Measurements from ENCODE around the gene GARRE1. TPM values are rescaled to one million over a fixed set of nuclear protein-coding genes. Genes with fewer than 3 reads are reported as not detected.
A peak's percentile ranks its signal among the peaks of the same experiment; 100 is the strongest.

Gene GARRE1
- polyA plus RNA-seq, 3 donors = 1.1 to 6.2 (median 2.1) TPM

- Mint-ChIP-seq H3K27ac (no peak overlapping the region), H3K9me3 (peaks cover 0 to 2% (median 0%) of the 10 kb centered on the region in 7 donors)
Measured at GRCh38 chr19:34230820-34231219, 23.5 kb upstream of the GARRE1 start.

DNA sequence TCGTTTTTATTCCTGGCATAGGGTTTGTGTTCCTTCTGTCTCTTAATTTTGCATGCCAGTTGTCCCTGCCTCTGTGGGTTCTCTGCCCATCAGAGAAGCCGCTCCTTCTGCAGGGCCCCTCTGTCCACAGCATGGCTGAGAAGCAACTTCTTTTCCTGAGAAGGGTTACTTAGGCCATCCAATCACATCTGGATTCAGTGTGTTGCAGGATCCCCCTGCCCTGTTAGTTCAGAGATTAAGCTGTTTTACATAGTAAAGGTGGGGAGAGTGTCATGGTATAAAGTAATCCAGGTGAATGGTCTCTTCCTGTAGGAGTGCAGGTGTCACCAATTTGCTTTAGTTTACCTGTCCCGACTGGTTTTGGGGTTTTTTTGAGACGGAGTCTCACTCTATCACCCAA, 22.9 kb upstream of the GARRE1 start:
- no peak overlapping the region for H3K4me3 Mint-ChIP-seq
- peak overlapping the region in 2 of 7 donors; percentile 16 to 56 for H3K27ac Mint-ChIP-seq
- peaks cover 5% of the 10 kb centered on the region for H3K4me1 Mint-ChIP-seq

More at GRCh38 chr19:34230820-34231219, 23.5 kb upstream of the GARRE1 start:
- H3K4me2 ChIP-seq (replicated peaks; ENCODE audit: extremely low read depth, low read length, poor library complexity, severe bottlenecking) = no peak overlapping the region
- no peaks in the 10 kb centered on the region for H3K27me3 ChIP-seq (ENCODE audit: control insufficient read depth in 2 of 2, insufficient read depth in 2 of 2, low read length in 2 of 2)
- H3K9ac ChIP-seq (ENCODE audit: insufficient read depth, low read length, poor library complexity, severe bottlenecking) = no peak overlapping the region
- WGBS (ENCODE audit: insufficient coverage) = 94% methylated on average over 3 of the region's 10 CpGs
- H3K36me3 Mint-ChIP-seq = peaks cover 42 to 58% of the 10 kb centered on the region in 2 donors
- peaks cover 38 to 54% of the 10 kb centered on the region in 2 donors for H3K36me3 ChIP-seq (replicated peaks in 1 of 2; ENCODE audit: control insufficient read depth in 1 of 2, insufficient read depth in 2 of 2, low read length in 2 of 2)
- H3K4me1 ChIP-seq (ENCODE audit: control insufficient read depth in 1 of 2, insufficient read depth in 2 of 2, low read length in 2 of 2) = no peaks in the 10 kb centered on the region
- intact Hi-C loops (cut with micrococcal nuclease) = no loop called here
- H4K20me1 ChIP-seq (ENCODE audit: insufficient read depth, low read length) = peaks cover 21% of the 10 kb centered on the region
- no peaks in the 10 kb centered on the region for H3K79me2 ChIP-seq (ENCODE audit: insufficient read depth, low read length)
- TF ChIP-seq, protein P1, sequence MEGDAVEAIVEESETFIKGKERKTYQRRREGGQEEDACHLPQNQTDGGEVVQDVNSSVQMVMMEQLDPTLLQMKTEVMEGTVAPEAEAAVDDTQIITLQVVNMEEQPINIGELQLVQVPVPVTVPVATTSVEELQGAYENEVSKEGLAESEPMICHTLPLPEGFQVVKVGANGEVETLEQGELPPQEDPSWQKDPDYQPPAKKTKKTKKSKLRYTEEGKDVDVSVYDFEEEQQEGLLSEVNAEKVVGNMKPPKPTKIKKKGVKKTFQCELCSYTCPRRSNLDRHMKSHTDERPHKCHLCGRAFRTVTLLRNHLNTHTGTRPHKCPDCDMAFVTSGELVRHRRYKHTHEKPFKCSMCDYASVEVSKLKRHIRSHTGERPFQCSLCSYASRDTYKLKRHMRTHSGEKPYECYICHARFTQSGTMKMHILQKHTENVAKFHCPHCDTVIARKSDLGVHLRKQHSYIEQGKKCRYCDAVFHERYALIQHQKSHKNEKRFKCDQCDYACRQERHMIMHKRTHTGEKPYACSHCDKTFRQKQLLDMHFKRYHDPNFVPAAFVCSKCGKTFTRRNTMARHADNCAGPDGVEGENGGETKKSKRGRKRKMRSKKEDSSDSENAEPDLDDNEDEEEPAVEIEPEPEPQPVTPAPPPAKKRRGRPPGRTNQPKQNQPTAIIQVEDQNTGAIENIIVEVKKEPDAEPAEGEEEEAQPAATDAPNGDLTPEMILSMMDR (IDR thresholded peaks at IDR 0.05) = no peak
- no peaks in the 10 kb centered on the region for H3K9me3 ChIP-seq (replicated peaks in 1 of 2; ENCODE audit: control insufficient read depth in 1 of 2, insufficient read depth in 1 of 2, low read length in 2 of 2)
- H3K4me3 ChIP-seq (replicated peaks in 1 of 3; ENCODE audit: low read depth in 2 of 3, low read length in 3 of 3) = no peak overlapping the region
- peaks cover 5% of the 10 kb centered on the region for H3K4me1 Mint-ChIP-seq
- H3K27me3 Mint-ChIP-seq (ENCODE audit: low read depth in 3 of 3) = no peaks in the 10 kb centered on the region
- no peak for DNase-seq
- no peak overlapping the region for H3K27ac ChIP-seq (ENCODE audit: low read depth in 1 of 2, low read length in 2 of 2)
- no peak overlapping the region for H3K4me3 Mint-ChIP-seq
- H2AFZ ChIP-seq (ENCODE audit: insufficient read depth, low read depth, low read length, poor library complexity, severe bottlenecking) = no peak overlapping the region

More for the DNA sequence above, 22.9 kb upstream of the GARRE1 start:
- Histone ChIP-seq H3K27ac (ENCODE audit: low read depth in 1 of 2, low read length in 2 of 2) (no peak overlapping the region), H3K9ac (ENCODE audit: insufficient read depth, low read length, poor library complexity, severe bottlenecking) (no peak overlapping the region), H3K4me3 (replicated peaks in 1 of 3; ENCODE audit: low read depth in 2 of 3, low read length in 3 of 3) (no peak overlapping the region), H3K27me3 (ENCODE audit: control insufficient read depth in 2 of 2, insufficient read depth in 2 of 2, low read length in 2 of 2) (no peaks in the 10 kb centered on the region), H3K79me2 (ENCODE audit: insufficient read depth, low read length) (no peaks in the 10 kb centered on the region), H4K20me1 (ENCODE audit: insufficient read depth, low read length) (peaks cover 16% of the 10 kb centered on the region), H3K9me3 (replicated peaks in 1 of 2; ENCODE audit: control insufficient read depth in 1 of 2, insufficient read depth in 1 of 2, low read length in 2 of 2) (no peaks in the 10 kb centered on the region), H3K36me3 (replicated peaks in 1 of 2; ENCODE audit: control insufficient read depth in 1 of 2, insufficient read depth in 2 of 2, low read length in 2 of 2) (peaks cover 34 to 48% of the 10 kb centered on the region in 2 donors), H2AFZ (ENCODE audit: insufficient read depth, low read depth, low read length, poor library complexity, severe bottlenecking) (no peak overlapping the region), H3K4me2 (replicated peaks; ENCODE audit: extremely low read depth, low read length, poor library complexity, severe bottlenecking) (no peak overlapping the region), H3K4me1 (ENCODE audit: control insufficient read depth in 1 of 2, insufficient read depth in 2 of 2, low read length in 2 of 2) (no peaks in the 10 kb centered on the region)
- H3K27me3 Mint-ChIP-seq (ENCODE audit: low read depth in 3 of 3) = no peaks in the 10 kb centered on the region
- H3K9me3 Mint-ChIP-seq = peaks cover 0 to 2% (median 0%) of the 10 kb centered on the region in 7 donors
- TF ChIP-seq, protein P1 (IDR thresholded peaks at IDR 0.05) = no peak
- peaks cover 40 to 54% of the 10 kb centered on the region in 2 donors for H3K36me3 Mint-ChIP-seq
- no peak for DNase-seq
- 100% methylated on average over 4 of the region's 4 CpGs for WGBS (ENCODE audit: insufficient coverage)
- intact Hi-C loops (cut with micrococcal nuclease) = no loop called here
